Mesothelial cell of epicardium (in vitro differentiated cells): Measurements from ENCODE around the gene P4HA1. TPM values are rescaled to one million over a fixed set of nuclear protein-coding genes. Genes with fewer than 3 reads are reported as not detected.

Source experiments
- DNase-seq, 2 experiments: peaks; one replicate each; pipeline ENCODE4 v3.0.0; 2021; ENCODE audit warnings: low spot score in 2 of 2; ENCODE audit not compliant: unreplicated experiment in 2 of 2
- H3K27ac Mint-ChIP-seq: 2 replicates; pipeline ENCODE4 v1.8.0; 2021; ENCODE audit warnings: mixed read lengths
- H3K27me3 Mint-ChIP-seq: 2 replicates; pipeline ENCODE4 v1.8.0; 2021; ENCODE audit warnings: low read depth, mixed read lengths
- H3K36me3 Mint-ChIP-seq: 2 replicates; pipeline ENCODE4 v1.8.0; 2021; ENCODE audit warnings: mixed read lengths
- H3K4me1 Mint-ChIP-seq: 2 replicates; pipeline ENCODE4 v1.8.0; 2021; ENCODE audit warnings: mixed read lengths
- H3K4me3 Mint-ChIP-seq: 2 replicates; pipeline ENCODE4 v1.8.0; 2021; ENCODE audit warnings: mild to moderate bottlenecking, moderate library complexity, mixed read lengths
- H3K9me3 Mint-ChIP-seq: 2 replicates; pipeline ENCODE4 v1.8.0; 2021; ENCODE audit warnings: mixed read lengths
- total RNA-seq: library from RNA; stranded (reverse); gene quantifications from 3 replicates; pipeline ENCODE4 v1.2.1, GENCODE V29; 2021
- TF ChIP-seq, protein P1 (sequence below): fragments of 200-600 bp; sonication (generic); IDR thresholded peaks from one replicate; pipeline ENCODE4 v1.5.0; 2021; ENCODE audit warnings: antibody characterized with exemption; ENCODE audit not compliant: unreplicated experiment

Gene P4HA1
- total RNA-seq, 1 donor from 2014 or later = 105 TPM

- Mint-ChIP-seq H3K4me1 (no peaks in the 10 kb centered on the region), H3K27ac (no peak overlapping the region), H3K27me3 (no peaks in the 10 kb centered on the region), H3K36me3 (peaks cover 33% of the 10 kb centered on the region), H3K9me3 (no peaks in the 10 kb centered on the region), H3K4me3 (no peak overlapping the region)
- DNase-seq = no peak
- TF ChIP-seq, protein P1, sequence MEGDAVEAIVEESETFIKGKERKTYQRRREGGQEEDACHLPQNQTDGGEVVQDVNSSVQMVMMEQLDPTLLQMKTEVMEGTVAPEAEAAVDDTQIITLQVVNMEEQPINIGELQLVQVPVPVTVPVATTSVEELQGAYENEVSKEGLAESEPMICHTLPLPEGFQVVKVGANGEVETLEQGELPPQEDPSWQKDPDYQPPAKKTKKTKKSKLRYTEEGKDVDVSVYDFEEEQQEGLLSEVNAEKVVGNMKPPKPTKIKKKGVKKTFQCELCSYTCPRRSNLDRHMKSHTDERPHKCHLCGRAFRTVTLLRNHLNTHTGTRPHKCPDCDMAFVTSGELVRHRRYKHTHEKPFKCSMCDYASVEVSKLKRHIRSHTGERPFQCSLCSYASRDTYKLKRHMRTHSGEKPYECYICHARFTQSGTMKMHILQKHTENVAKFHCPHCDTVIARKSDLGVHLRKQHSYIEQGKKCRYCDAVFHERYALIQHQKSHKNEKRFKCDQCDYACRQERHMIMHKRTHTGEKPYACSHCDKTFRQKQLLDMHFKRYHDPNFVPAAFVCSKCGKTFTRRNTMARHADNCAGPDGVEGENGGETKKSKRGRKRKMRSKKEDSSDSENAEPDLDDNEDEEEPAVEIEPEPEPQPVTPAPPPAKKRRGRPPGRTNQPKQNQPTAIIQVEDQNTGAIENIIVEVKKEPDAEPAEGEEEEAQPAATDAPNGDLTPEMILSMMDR = no peak
These were observed 38.5 kb downstream of the P4HA1 start for GRCh38 chr10:73058057-73058591.

DNA sequence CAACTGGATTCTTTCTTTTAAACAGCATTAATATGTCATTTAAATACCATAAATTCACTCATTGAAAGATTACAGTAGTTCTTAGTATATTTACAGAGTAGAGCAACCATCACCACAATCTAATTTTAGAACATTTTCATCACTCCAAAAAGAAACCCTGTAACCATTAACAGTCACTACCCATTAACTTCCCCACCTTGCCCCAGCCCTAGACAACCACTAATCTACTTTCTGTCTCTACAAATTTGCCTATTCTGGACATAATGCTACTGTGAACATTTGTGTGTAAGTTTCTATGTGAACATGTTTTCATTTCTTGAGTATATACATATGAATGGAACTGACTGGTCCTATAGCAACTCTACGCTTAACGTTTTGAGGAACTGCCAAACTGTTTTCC lies 42.4 kb downstream of the P4HA1 start:
- Mint-ChIP-seq H3K4me3 (no peak overlapping the region), H3K27ac (no peak overlapping the region), H3K27me3 (no peaks in the 10 kb centered on the region), H3K9me3 (no peaks in the 10 kb centered on the region), H3K4me1 (no peaks in the 10 kb centered on the region), H3K36me3 (peaks cover 29% of the 10 kb centered on the region)
- TF ChIP-seq, protein P1 = no peak
- DNase-seq = no peak

DNA sequence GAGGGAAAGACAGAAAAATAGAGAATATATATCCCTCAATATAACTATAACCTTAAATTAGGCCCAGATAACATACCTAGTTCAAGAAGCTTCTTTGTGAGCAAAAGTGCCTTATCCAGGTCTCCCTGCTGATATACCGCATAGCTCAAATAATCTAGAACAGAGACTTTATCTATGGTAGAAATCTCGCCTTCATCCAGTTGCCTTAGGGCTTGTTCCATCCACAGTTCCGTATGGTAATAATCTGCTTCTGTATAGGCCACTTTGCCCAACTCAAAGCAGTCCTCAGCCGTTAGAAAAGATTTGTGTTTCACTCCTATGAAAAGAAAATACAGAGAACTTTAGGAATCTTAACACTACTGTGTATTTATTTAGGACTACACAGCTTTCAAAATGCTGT lies 43.4 kb downstream of the P4HA1 start:
- Mint-ChIP-seq H3K4me3 (no peak overlapping the region), H3K27me3 (no peaks in the 10 kb centered on the region), H3K36me3 (peaks cover 29% of the 10 kb centered on the region), H3K9me3 (no peaks in the 10 kb centered on the region), H3K27ac (peak overlapping the region; percentile 66), H3K4me1 (no peaks in the 10 kb centered on the region)
- TF ChIP-seq, protein P1 = no peak
- no peak for DNase-seq

GRCh38 chr10:73044378-73045285 lies 52.0 kb downstream of the P4HA1 start:
- TF ChIP-seq, protein P1 = no peak
- Mint-ChIP-seq H3K27me3 (no peaks in the 10 kb centered on the region), H3K27ac (peak overlapping the region; percentile 75), H3K9me3 (peaks cover 2% of the 10 kb centered on the region), H3K4me1 (peaks cover 18% of the 10 kb centered on the region), H3K4me3 (no peak overlapping the region), H3K36me3 (peaks cover 18% of the 10 kb centered on the region)
- DNase-seq = no peak

DNA sequence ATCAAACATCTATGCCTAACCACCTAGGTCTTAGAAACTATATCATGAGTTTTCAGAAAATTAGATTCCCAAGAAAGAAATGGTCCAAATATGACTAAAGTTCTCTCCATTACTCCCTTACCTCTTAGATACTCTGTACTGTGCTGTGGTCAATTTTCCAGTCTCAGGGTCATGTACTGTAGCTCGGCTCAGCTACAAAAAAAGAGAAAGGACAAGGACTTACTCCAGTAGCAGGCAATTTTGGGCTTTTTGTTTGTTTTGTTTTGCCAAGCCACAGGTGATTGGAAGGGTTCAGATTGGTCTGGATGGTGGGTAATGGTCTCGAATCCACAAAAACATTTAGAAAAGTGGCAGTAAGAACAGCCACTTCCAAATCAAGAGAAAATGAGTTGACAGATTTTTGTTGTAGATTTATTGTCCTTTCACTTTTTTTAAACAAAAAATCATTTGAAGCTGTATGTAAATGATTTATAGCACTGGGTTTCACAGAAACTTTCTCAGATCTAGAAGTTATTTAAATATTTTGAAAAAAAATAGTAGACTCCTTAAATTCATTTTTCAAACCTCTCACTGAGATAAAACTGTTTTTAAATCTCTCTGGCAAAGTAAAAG lies 52.8 kb downstream of the P4HA1 start:
- TF ChIP-seq, protein P1 = no peak
- Mint-ChIP-seq H3K36me3 (peaks cover 15% of the 10 kb centered on the region), H3K4me3 (no peak overlapping the region), H3K4me1 (peaks cover 18% of the 10 kb centered on the region), H3K9me3 (peaks cover 2% of the 10 kb centered on the region), H3K27me3 (no peaks in the 10 kb centered on the region), H3K27ac (peak overlapping the region; percentile 75)
- no peak for DNase-seq
